HEK293T (cell line): ENCODE results near the gene CD300A.

Source experiments
- BHLHE40 ChIP-seq: fragments of 450-650 bp; IDR thresholded peaks from 2 replicates; pipeline ENCODE4 v1.6.1; 2016; ENCODE audit warnings: mild to moderate bottlenecking, moderate library complexity, borderline replicate concordance
- ELF4 ChIP-seq: fragments of 450-650 bp; IDR thresholded peaks from 2 replicates; pipeline ENCODE4 v1.6.1; 2017; ENCODE audit warnings: antibody characterized with exemption
- FOXA1 ChIP-seq: fragments of 450-650 bp; IDR thresholded peaks from 2 replicates; pipeline ENCODE4 v1.6.1; 2016; ENCODE audit warnings: mild to moderate bottlenecking
- FOXK2 ChIP-seq: fragments of 450-650 bp; IDR thresholded peaks from 2 replicates; pipeline ENCODE4 v1.6.1; 2016; ENCODE audit warnings: mild to moderate bottlenecking
- FOXM1 ChIP-seq: fragments of 450-650 bp; IDR thresholded peaks from 2 replicates; pipeline ENCODE4 v1.6.1; 2017; ENCODE audit warnings: mild to moderate bottlenecking, borderline replicate concordance
- HDGF ChIP-seq: fragments of 450-650 bp; IDR thresholded peaks from 2 replicates; pipeline ENCODE4 v1.6.1; 2017; ENCODE audit warnings: antibody characterized with exemption, borderline replicate concordance
- PKNOX1 ChIP-seq: fragments of 450-650 bp; IDR thresholded peaks from 2 replicates; pipeline ENCODE4 v1.6.1; 2016
- SP1 ChIP-seq: fragments of 450-650 bp; IDR thresholded peaks from 2 replicates; pipeline ENCODE4 v1.6.1; 2017
- SUZ12 ChIP-seq: fragments of 450-650 bp; IDR thresholded peaks from 2 replicates; pipeline ENCODE4 v1.6.1; 2016; ENCODE audit warnings: mild to moderate bottlenecking
- ZNF384 ChIP-seq: fragments of 450-650 bp; IDR thresholded peaks from 2 replicates; pipeline ENCODE4 v1.6.1; 2016

- TF ChIP-seq FOXA1 (no peak), FOXM1 (no peak), ZNF384 (no peak), BHLHE40 (no peak), HDGF (no peak), SP1 (no peak), FOXK2 (no peak), ELF4 (no peak), SUZ12 (no peak), PKNOX1 (no peak)
Measured at GRCh38 chr17:74512624-74513091, 46.2 kb downstream of the CD300A start.
